Measurements from ENCODE around the gene FAM136A.

DNA sequence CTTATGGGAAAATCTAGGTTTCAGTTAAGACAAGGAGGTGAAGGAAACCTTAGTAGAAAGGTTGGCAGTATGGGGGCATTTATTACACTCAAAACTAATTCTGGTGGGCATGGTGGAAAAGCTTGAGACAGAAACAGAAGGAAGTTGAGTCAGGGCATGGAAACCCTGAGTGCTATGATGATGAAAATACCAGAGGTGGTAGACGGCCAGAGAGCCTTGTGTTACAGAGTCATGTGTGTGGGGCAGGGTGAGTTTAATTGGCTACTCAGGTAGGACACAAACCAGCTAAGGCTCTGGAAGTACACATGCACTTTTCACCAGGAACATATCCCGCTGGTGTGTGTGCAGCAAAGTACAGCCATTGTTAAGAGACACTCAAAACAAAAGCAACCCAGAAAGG is 20.7 kb upstream of the FAM136A start:
- TF ChIP-seq POLR2A (IDR thresholded peaks at IDR 0.05): no peak
- TF ChIP-seq, protein P1, sequence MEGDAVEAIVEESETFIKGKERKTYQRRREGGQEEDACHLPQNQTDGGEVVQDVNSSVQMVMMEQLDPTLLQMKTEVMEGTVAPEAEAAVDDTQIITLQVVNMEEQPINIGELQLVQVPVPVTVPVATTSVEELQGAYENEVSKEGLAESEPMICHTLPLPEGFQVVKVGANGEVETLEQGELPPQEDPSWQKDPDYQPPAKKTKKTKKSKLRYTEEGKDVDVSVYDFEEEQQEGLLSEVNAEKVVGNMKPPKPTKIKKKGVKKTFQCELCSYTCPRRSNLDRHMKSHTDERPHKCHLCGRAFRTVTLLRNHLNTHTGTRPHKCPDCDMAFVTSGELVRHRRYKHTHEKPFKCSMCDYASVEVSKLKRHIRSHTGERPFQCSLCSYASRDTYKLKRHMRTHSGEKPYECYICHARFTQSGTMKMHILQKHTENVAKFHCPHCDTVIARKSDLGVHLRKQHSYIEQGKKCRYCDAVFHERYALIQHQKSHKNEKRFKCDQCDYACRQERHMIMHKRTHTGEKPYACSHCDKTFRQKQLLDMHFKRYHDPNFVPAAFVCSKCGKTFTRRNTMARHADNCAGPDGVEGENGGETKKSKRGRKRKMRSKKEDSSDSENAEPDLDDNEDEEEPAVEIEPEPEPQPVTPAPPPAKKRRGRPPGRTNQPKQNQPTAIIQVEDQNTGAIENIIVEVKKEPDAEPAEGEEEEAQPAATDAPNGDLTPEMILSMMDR (IDR thresholded peaks at IDR 0.05): no peak

Data from transverse colon (tissue), 3 donors.